Ishikawa (cell line): ENCODE measurements around the gene TRIM3.

Source experiments
- CEBPB ChIP-seq: IDR thresholded peaks from 2 replicates; pipeline ENCODE4 v1.6.1; 2012
- CREB1 ChIP-seq: IDR thresholded peaks from 2 replicates; pipeline ENCODE4 v1.6.1; 2012; ENCODE audit warnings: low read depth
- EGR1 ChIP-seq: IDR thresholded peaks from 2 replicates; pipeline ENCODE4 v1.6.1; 2012
- EP300 ChIP-seq: IDR thresholded peaks from 2 replicates; pipeline ENCODE4 v1.6.1; 2012; ENCODE audit warnings: borderline replicate concordance
- FOXM1 ChIP-seq: IDR thresholded peaks from 2 replicates; pipeline ENCODE4 v1.6.1; 2012; ENCODE audit warnings: low read depth, borderline replicate concordance
- NFIC ChIP-seq: IDR thresholded peaks from 2 replicates; pipeline ENCODE4 v1.6.1; 2012
- RAD21 ChIP-seq: IDR thresholded peaks from 2 replicates; pipeline ENCODE4 v1.6.1; 2012; ENCODE audit warnings: low read depth
- TAF1 ChIP-seq: IDR thresholded peaks from 2 replicates; pipeline ENCODE4 v1.6.1; 2012; ENCODE audit warnings: low read depth, mild to moderate bottlenecking
- TCF12 ChIP-seq: IDR thresholded peaks from 2 replicates; pipeline ENCODE4 v1.6.1; 2012; ENCODE audit warnings: low read depth
- TEAD4 ChIP-seq: IDR thresholded peaks from 2 replicates; pipeline ENCODE4 v1.6.1; 2012
- YY1 ChIP-seq: IDR thresholded peaks from 2 replicates; pipeline ENCODE4 v1.6.1; 2012; ENCODE audit warnings: low read depth
- ZBTB7A ChIP-seq: IDR thresholded peaks from 2 replicates; pipeline ENCODE4 v1.6.1; 2012; ENCODE audit warnings: low read depth
- TF ChIP-seq, protein P1 (sequence below): IDR thresholded peaks from 2 replicates; pipeline ENCODE4 v1.6.1; 2012
- TF ChIP-seq, protein P2 (sequence below): IDR thresholded peaks from 2 replicates; pipeline ENCODE4 v1.6.1; 2012
- TF ChIP-seq, protein P3 (sequence below): IDR thresholded peaks from 2 replicates; pipeline ENCODE4 v1.6.1; 2012; ENCODE audit warnings: low read depth, mild to moderate bottlenecking

TRIM3 gene

DNA sequence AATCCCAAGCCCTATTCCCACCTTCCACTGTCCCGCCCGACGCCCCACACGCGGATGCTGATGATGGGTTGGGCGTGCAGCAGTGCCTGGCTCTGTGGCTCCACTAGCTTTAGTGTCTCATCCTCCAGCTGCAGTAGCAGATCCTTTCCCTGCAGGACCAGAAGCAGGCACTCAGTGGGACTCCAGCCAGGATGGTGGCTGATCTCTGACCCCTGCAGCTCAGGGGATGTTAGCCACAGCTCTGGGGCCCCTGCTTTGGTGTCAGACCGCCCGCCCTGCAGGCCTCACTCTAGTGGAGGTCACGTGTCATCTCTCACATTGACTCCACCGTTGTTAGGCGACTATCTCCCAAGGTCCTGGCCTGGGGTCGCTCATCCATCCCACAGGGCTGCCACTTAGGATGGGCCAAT, 71.7 kb downstream of the TRIM3 start:
- TF ChIP-seq EGR1 (no peak), CEBPB (no peak), ZBTB7A (no peak), TAF1 (no peak), RAD21 (no peak), TCF12 (no peak), NFIC (no peak), EP300 (no peak), YY1 (no peak), CREB1 (no peak)
- TF ChIP-seq, protein P1, sequence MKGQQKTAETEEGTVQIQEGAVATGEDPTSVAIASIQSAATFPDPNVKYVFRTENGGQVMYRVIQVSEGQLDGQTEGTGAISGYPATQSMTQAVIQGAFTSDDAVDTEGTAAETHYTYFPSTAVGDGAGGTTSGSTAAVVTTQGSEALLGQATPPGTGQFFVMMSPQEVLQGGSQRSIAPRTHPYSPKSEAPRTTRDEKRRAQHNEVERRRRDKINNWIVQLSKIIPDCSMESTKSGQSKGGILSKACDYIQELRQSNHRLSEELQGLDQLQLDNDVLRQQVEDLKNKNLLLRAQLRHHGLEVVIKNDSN, result no peak
- TF ChIP-seq, protein P2, sequence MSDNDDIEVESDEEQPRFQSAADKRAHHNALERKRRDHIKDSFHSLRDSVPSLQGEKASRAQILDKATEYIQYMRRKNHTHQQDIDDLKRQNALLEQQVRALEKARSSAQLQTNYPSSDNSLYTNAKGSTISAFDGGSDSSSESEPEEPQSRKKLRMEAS, result no peak

DNA sequence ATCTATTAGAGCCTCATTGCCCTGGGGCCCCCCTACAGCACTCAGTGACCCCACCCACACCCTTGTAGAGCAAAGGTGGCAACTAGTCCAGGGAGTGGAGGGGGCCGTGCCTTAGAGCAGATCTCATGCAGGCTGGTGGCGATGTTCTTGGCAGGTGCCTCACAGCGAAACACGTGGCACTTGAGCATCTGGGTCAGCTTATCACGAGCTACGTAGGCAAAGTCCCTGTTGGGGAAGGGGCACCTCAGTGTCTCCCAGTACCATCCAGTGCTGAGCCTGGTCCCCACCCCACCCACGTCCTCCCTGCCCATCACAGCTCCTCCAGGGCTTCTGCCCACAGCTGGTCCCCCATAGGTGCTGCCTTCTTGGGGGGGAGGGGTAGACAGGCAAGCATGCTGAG, 72.3 kb downstream of the TRIM3 start:
- TF ChIP-seq EP300 (no peak), TEAD4 (no peak), TCF12 (no peak), FOXM1 (no peak), EGR1 (no peak), NFIC (no peak)
- TF ChIP-seq, protein P1, result no peak

DNA sequence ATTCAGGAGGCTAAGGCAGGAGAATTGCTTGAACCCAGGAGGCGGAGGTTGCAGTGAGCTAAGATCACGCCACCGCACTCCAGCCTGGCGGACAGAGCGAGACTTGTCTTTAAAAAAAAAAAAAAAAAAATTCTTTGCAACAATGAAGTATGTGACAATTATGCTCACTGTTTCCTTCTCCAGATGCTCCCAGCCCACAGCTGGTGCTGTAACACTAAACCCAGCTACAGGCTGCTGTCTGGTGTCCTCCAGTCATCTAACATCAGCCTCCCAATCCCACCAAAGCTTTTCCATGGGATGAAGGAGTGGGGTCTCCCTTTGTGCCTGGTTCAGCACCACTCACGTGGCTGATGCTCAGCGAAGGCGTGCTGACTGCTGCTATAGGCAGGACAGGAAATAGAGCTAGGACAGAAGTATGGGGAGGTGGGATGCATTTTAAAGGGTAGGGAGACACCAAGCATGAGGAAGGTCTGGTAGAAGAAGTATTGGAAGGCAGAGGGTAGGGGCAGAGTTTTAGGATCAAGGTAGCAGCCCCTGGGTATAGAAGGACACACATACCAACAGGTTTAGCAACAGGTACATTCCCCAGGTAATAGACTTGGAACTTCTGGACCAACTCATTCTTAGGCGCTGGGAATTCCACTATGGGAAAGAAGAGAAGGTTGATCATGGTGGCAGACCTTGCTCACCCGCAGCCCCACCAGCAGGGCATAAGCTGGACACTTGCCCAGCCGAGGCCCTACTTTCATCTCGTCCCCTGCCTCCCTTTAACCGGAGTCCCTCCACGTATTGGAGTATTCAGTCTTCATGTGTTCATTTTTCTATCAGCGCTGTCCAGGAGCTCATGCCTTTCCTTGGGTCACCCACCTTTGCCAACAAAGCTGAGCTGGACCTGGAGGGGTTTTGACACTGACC, 73.1 kb downstream of the TRIM3 start:
- TF ChIP-seq EP300 (no peak), TCF12 (no peak), EGR1 (no peak), RAD21 (no peak), ZBTB7A (no peak), YY1 (no peak), CEBPB (no peak), TAF1 (no peak), CREB1 (no peak), FOXM1 (no peak), TEAD4 (no peak)
- TF ChIP-seq, protein P2, result no peak
- TF ChIP-seq, protein P3, sequence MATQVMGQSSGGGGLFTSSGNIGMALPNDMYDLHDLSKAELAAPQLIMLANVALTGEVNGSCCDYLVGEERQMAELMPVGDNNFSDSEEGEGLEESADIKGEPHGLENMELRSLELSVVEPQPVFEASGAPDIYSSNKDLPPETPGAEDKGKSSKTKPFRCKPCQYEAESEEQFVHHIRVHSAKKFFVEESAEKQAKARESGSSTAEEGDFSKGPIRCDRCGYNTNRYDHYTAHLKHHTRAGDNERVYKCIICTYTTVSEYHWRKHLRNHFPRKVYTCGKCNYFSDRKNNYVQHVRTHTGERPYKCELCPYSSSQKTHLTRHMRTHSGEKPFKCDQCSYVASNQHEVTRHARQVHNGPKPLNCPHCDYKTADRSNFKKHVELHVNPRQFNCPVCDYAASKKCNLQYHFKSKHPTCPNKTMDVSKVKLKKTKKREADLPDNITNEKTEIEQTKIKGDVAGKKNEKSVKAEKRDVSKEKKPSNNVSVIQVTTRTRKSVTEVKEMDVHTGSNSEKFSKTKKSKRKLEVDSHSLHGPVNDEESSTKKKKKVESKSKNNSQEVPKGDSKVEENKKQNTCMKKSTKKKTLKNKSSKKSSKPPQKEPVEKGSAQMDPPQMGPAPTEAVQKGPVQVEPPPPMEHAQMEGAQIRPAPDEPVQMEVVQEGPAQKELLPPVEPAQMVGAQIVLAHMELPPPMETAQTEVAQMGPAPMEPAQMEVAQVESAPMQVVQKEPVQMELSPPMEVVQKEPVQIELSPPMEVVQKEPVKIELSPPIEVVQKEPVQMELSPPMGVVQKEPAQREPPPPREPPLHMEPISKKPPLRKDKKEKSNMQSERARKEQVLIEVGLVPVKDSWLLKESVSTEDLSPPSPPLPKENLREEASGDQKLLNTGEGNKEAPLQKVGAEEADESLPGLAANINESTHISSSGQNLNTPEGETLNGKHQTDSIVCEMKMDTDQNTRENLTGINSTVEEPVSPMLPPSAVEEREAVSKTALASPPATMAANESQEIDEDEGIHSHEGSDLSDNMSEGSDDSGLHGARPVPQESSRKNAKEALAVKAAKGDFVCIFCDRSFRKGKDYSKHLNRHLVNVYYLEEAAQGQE, result no peak
- TF ChIP-seq, protein P1, result no peak
